ENCODE data around the gene ATP9B.

- TF ChIP-seq, protein P1, sequence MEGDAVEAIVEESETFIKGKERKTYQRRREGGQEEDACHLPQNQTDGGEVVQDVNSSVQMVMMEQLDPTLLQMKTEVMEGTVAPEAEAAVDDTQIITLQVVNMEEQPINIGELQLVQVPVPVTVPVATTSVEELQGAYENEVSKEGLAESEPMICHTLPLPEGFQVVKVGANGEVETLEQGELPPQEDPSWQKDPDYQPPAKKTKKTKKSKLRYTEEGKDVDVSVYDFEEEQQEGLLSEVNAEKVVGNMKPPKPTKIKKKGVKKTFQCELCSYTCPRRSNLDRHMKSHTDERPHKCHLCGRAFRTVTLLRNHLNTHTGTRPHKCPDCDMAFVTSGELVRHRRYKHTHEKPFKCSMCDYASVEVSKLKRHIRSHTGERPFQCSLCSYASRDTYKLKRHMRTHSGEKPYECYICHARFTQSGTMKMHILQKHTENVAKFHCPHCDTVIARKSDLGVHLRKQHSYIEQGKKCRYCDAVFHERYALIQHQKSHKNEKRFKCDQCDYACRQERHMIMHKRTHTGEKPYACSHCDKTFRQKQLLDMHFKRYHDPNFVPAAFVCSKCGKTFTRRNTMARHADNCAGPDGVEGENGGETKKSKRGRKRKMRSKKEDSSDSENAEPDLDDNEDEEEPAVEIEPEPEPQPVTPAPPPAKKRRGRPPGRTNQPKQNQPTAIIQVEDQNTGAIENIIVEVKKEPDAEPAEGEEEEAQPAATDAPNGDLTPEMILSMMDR (conservative IDR thresholded peaks at IDR 0.05), result no peak
- TF ChIP-seq EZH2 (IDR thresholded peaks at IDR 0.05; ENCODE audit: low read depth), result no peak
These were observed 172.6 kb downstream of the ATP9B start for GRCh38 chr18:79241755-79242154.

Measured in PC-9 (cell line).